Subcutaneous abdominal adipose tissue (tissue), 5 donors: ENCODE measurements around the gene BSN.
"Not testable (repeated sequence)": the region's sequence is repeated elsewhere in the genome, so short reads cannot be mapped to it uniquely, and the experiment has no call there.

Experiments used
- H3K27ac ChIP-seq: one replicate; pipeline ENCODE4 v1.7.0; 2013; ENCODE audit warnings: low read depth, mild to moderate bottlenecking, inconsistent platforms, low read length, moderate library complexity
- H3K27me3 ChIP-seq, 5 donors: one replicate each; pipeline ENCODE4 v1.7.0; 2013; ENCODE audit warnings: low read length in 5 of 5, inconsistent platforms in 1 of 5; ENCODE audit not compliant: control insufficient read depth in 5 of 5, insufficient read depth in 4 of 5
- H3K36me3 ChIP-seq, 5 donors: one replicate each; pipeline ENCODE4 v1.7.0; 2013; ENCODE audit warnings: low read length in 5 of 5; ENCODE audit not compliant: control insufficient read depth in 5 of 5, insufficient read depth in 5 of 5
- H3K4me1 ChIP-seq, 5 donors: one replicate each; pipeline ENCODE4 v1.7.0; 2013; ENCODE audit warnings: low read length in 5 of 5, mild to moderate bottlenecking in 3 of 5, moderate library complexity in 1 of 5; ENCODE audit not compliant: control insufficient read depth in 5 of 5, insufficient read depth in 5 of 5
- H3K4me3 ChIP-seq, 5 donors: one replicate each; pipeline ENCODE4 v1.7.0; 2013; ENCODE audit warnings: low read length in 5 of 5, low read depth in 1 of 5
- H3K9ac ChIP-seq, 5 donors: one replicate each; pipeline ENCODE4 v1.7.0; 2013; ENCODE audit warnings: low read length in 5 of 5, mild to moderate bottlenecking in 4 of 5, moderate library complexity in 3 of 5
- H3K9me3 ChIP-seq, 5 donors: one replicate each; pipeline ENCODE4 v1.7.0; 2013; ENCODE audit warnings: low read length in 5 of 5; ENCODE audit not compliant: control insufficient read depth in 5 of 5
- donor health status: healthy.
- donor health status: healthy.
- donor health status: healthy.
- donor health status: healthy.
- donor health status: healthy.

BSN gene

DNA sequence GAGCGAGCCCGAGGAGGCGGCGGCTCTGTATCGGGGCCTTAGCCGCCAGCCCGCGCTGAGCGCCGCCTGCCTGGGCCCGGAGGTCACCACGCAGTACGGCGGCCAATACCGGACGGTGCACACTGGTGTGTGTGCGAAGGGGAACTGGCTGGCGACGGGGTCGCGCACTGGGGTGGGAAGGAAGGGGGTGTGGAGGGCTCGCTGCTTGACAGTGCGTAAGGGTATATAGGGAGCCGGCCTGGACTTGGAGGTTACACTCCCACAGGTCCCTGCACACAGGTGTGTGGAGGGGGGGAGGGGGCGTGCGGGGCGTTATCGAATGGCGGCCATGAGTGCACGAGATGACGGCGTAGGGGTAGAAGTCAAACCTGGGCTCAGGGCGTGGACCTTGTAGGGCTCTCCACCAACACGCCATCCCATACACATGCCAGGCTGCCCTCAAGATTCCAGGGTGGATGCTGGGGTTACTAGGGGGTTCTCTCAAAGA is 120.3 kb downstream of the BSN start:
- Histone ChIP-seq H3K9me3 (peaks cover 0 to 3% (median 0%) of the 10 kb centered on the region in 5 donors), H3K4me1 (peaks cover 0 to 22% (median 18%) of the 10 kb centered on the region in 5 donors), H3K4me3 (peak overlapping the region; percentile 66 to 85 (median 82)), H3K9ac (peak overlapping the region in 4 of 5 donors; percentile 55 to 81 (median 63)), H3K36me3 (peaks cover 0 to 41% (median 37%) of the 10 kb centered on the region in 5 donors), H3K27ac (peak overlapping the region; percentile 23), H3K27me3 (no peaks in the 10 kb centered on the region)

DNA sequence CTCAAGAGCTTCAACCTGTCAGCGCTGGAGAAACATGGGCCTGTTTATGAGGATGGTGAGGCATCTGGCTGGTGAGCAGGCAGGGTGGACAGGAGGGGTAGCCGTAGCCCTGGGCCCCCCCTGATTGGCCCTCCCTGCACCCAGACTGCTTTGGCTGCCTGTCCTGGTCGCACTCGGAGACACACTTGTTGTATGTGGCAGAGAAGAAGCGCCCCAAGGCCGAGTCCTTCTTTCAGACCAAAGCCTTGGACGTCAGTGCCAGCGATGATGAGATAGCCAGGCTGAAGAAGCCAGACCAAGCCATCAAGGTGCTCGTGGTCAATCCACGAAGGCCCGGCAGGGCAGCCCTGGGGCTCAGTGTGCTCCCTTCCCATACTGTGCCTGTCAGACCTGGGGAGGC is 121.6 kb downstream of the BSN start:
- peaks cover 0 to 55% (median 51%) of the 10 kb centered on the region in 5 donors for H3K36me3 ChIP-seq
- H3K27ac ChIP-seq, result no peak overlapping the region
- H3K9ac ChIP-seq, result no peak overlapping the region
- H3K27me3 ChIP-seq, result no peaks in the 10 kb centered on the region
- H3K9me3 ChIP-seq, result peaks cover 0 to 3% (median 0%) of the 10 kb centered on the region in 5 donors
- H3K4me3 ChIP-seq, result no peak overlapping the region
- H3K4me1 ChIP-seq, result peaks cover 0 to 22% (median 18%) of the 10 kb centered on the region in 5 donors

DNA sequence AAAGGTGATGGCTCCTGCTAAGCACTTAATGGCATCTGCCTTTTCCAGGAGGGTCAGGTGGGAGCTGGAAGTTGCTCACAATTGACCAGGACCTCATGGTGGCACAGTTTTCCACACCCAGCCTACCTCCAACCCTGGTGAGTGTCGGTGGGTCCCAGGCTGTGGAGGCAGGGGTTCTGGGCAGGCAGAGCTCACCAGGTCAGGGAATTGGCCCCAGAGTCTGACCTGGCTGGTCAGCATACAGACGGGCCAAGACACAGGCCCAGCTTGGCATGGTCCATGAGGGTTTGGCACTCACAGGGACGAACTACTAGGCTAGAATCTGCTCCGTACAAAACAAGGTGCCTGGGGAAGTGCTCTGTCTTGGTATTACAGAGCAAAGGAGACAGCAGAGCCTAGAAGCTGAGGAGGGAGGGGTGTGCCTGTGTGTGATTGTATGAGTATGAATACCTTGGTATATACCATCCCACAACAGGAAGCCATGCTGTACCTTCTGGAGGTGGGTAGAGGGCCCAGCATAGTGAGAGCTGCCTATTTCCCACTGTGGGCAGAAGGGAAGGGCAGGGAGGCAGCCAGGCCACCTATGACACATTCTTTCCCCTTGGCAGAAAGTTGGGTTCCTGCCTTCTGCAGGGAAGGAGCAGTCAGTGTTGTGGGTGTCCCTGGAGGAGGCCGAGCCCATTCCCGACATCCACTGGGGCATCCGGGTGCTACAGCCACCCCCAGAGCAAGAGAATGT is 126.4 kb downstream of the BSN start:
- Histone ChIP-seq H3K27me3 (no peaks in the 10 kb centered on the region), H3K4me1 (no peaks in the 10 kb centered on the region), H3K9ac (no peak overlapping the region), H3K36me3 (peaks cover 0 to 91% (median 84%) of the 10 kb centered on the region in 5 donors), H3K4me3 (no peak overlapping the region), H3K9me3 (no peaks in the 10 kb centered on the region), H3K27ac (no peak overlapping the region)

DNA sequence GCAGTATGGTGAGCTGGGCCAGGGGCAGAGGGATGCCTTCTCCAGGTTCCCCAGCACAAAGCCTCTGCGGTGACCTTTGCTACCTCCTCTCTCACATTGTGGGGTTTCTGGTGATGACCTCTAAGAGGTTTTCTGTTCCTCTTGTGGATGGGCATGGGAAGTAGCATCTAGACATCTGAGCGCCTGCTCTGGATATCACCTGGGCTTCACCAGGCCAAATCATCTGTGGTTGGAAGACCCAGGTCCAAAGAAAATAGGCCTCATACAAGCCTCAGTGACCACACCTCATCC is 126.9 kb downstream of the BSN start:
- Histone ChIP-seq H3K36me3 (peaks cover 0 to 86% (median 81%) of the 10 kb centered on the region in 5 donors), H3K4me3 (no peak overlapping the region)

DNA sequence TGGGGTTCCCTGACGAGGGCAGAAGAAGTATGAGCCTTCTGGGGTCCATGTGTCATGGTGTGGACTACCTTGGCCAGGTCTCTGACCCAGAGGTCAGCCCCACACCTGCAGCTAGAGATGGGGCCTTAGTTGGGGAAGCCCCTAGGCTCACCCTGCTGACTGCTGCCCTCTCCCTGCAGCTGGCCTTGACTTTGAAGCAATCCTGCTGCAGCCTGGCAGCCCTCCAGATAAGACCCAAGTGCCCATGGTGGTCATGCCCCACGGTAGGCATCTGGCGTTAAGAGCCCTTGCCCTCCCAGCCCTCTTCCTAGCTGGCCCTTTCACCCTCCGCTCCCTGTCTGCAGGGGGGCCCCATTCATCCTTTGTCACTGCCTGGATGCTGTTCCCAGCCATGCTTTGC is 127.3 kb downstream of the BSN start:
- no peaks in the 10 kb centered on the region for H3K9me3 ChIP-seq
- no peak overlapping the region for H3K4me3 ChIP-seq
- H3K36me3 ChIP-seq, result peaks cover 0 to 83% (median 77%) of the 10 kb centered on the region in 5 donors
- no peak overlapping the region for H3K27ac ChIP-seq
- no peak overlapping the region for H3K9ac ChIP-seq
- H3K4me1 ChIP-seq, result peaks cover 0 to 4% (median 3%) of the 10 kb centered on the region in 5 donors
- peaks cover 0 to 3% (median 0%) of the 10 kb centered on the region in 5 donors for H3K27me3 ChIP-seq

More for the DNA sequence above, 126.9 kb downstream of the BSN start:
- Histone ChIP-seq H3K4me1 (peaks cover 0 to under 1% (median 0%) of the 10 kb centered on the region in 5 donors), H3K9ac (no peak overlapping the region), H3K9me3 (no peaks in the 10 kb centered on the region), H3K27me3 (no peaks in the 10 kb centered on the region), H3K27ac (no peak overlapping the region)

DNA sequence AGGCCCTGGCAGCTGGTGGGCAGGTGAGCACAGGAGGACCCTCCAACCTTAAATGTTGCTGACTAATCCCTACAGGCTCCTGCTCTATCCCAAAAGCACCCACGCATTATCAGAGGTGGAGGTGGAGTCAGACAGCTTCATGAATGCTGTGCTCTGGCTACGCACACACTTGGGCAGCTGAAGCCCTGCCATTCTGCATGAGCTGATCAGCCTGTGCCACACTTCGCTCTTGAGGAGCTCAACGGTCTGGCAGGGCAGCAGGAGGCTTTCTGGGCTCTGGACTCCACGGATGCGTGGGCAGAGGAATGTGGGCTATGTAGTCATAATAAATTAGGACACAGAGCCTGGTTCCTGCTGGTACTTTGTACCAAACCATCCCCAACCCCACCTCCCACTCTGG is 128.9 kb downstream of the BSN start:
- Histone ChIP-seq H3K9ac (no peak overlapping the region), H3K4me1 (peaks cover 0 to 10% (median 7%) of the 10 kb centered on the region in 5 donors), H3K4me3 (no peak overlapping the region), H3K36me3 (peaks cover 0 to 66% (median 61%) of the 10 kb centered on the region in 5 donors), H3K27ac (no peak overlapping the region), H3K9me3 (no peaks in the 10 kb centered on the region), H3K27me3 (peaks cover 0 to 3% (median 0%) of the 10 kb centered on the region in 5 donors)

DNA sequence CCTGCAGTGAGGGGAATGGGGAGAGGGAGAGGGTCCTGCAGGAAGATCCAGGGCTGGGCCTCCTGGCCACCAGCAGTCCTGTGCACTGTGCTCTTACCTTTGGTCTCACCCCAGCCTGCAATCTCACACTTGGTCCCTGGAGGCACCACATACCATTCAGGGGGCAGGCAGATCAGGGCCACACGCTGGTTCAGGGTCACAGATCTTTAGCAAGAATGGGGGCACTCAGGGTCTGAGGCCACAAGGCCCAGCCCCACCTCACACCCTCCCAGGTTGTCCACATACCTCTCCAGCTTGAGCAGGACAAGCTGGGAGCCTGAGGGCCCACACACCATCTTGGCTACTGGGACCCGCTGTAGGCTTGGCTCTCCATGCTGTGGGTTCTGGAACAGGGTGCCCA is 130.2 kb downstream of the BSN start:
- not testable (repeated sequence) for H3K9ac ChIP-seq, H3K4me3 ChIP-seq, H3K9me3 ChIP-seq, H3K27ac ChIP-seq, H3K27me3 ChIP-seq
- peaks cover 0 to 53% (median 48%) of the 10 kb centered on the region in 5 donors for H3K36me3 ChIP-seq
- H3K4me1 ChIP-seq, result peaks cover 0 to 20% (median 14%) of the 10 kb centered on the region in 5 donors

DNA sequence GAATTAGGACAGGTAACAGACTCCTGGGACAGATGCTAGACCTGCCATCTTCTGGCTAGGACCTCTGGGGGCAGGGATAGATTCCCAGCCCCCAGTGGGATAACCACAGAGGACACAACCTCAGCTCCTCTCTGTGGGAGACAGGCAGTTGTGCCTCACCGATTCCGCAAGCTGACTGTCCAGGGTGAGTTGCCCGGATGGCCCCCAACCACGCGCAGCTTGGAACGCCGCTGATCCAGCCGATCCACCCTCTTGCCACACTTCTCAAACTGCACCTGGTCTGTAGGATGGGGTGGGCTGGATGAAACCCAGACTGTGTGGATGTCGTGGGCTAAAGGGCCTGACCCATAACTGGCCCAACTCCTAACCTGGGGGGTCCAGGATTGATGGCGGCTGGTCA is 130.8 kb downstream of the BSN start:
- Histone ChIP-seq H3K4me1 (peaks cover 0 to 27% (median 18%) of the 10 kb centered on the region in 5 donors), H3K36me3 (peaks cover 0 to 47% (median 42%) of the 10 kb centered on the region in 5 donors)
- not testable (repeated sequence) for H3K27me3 ChIP-seq, H3K9ac ChIP-seq, H3K9me3 ChIP-seq, H3K27ac ChIP-seq, H3K4me3 ChIP-seq

DNA sequence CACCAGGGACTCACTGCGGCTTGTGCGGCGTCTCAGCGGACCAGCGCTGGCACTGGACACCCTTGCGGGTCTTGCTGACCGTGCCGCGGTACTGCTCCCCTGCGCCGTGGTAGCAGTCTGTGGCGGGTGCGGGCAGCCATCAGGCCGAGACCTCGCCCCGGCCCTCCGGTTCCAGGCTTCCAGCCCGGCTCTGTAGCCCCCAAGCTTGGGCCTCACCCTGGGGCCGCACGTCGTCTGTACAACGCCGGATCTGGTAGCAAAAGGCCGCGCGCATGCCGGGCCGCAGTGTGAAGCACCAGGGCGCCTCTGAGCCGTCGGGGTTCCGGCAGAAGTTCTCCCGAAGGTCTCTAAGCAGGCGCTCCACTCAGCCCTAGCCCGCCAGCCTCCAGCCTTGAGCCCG is 131.6 kb downstream of the BSN start:
- H3K9ac ChIP-seq, H3K27ac ChIP-seq, H3K27me3 ChIP-seq, H3K9me3 ChIP-seq, H3K4me3 ChIP-seq: not testable (repeated sequence)
- Histone ChIP-seq H3K4me1 (peaks cover 0 to 34% (median 26%) of the 10 kb centered on the region in 5 donors), H3K36me3 (peaks cover 0 to 39% (median 34%) of the 10 kb centered on the region in 5 donors)

DNA sequence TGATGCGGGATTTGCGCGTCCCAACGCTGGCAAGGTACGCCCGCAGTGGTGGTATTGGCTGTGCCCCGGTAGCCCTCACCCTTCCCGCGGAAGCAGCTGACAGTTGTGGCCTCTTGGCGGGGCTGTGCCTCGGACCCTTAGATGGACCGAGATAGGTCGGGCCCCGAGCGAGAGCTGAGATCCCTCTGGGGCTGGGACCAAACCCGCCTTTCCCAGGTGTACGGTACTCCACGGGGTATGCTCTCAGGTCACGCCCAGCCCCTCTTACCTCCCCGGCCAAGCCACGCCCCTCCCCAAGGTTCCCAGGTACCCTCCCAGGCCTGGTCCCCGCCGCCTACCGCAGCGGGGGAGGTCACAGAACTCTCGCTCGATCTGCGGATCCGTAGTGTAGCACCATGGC is 132.1 kb downstream of the BSN start:
- Histone ChIP-seq H3K4me3 (peak overlapping the region in 3 of 5 donors; percentile 11 to 44 (median 26)), H3K36me3 (peaks cover 0 to 34% (median 29%) of the 10 kb centered on the region in 5 donors), H3K4me1 (peaks cover 0 to 38% (median 31%) of the 10 kb centered on the region in 5 donors)
- not testable (repeated sequence) for H3K9ac ChIP-seq, H3K27me3 ChIP-seq, H3K27ac ChIP-seq, H3K9me3 ChIP-seq
